Measurements from ENCODE around the gene MELK.

The MELK gene

DNA sequence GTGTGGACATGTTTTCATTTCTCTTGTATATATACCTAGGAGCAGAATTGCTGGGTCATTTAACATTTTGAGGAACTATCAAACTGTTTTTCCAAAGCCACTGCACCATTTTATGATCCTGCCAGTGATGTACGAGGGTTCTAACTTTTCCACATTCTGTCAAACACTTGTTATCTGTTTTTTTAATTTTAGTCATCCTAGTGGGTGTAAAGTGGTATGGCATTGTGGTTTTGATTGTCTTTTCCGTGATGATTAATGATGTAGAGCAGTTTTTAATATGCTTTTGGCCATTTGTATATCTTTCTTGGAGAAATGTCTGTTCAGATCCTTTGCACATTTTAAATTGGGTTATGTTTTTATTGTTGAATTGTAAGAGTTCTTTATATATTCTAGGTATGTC, 107.0 kb downstream of the MELK start:
- DNase-seq (ENCODE audit: extremely low read depth, low read depth), result no peak
- H3K4me3 ChIP-seq (replicated peaks; ENCODE audit: low read depth, low read length), result no peak overlapping the region
- no peak for TF ChIP-seq CTCF (IDR thresholded peaks at IDR 0.05; ENCODE audit: low read depth, low read length, missing control alignments)

DNA sequence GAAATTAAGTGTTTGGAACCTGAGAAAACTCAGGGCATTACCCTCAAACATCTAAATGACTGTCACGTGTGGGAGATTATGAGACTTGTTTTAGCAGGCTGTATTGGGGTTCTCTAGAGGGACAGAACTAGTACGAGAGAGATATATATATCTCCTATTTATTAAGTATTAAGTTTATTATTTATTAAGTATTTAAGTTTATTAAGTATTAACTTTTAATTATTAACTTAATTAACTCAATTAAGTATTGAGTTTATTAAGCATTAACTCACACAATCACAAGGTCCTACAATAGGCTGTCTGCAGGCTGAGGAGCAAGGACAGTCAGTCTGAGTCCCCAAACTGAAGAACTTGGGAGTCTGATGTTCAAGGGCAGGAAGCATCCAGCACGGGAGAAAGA, 113.8 kb downstream of the MELK start:
- no peak for TF ChIP-seq CTCF (IDR thresholded peaks at IDR 0.05; ENCODE audit: low read depth, low read length, missing control alignments)
- no peak for DNase-seq (ENCODE audit: extremely low read depth, low read depth)
- no peak overlapping the region for H3K4me3 ChIP-seq (replicated peaks; ENCODE audit: low read depth, low read length)

DNA sequence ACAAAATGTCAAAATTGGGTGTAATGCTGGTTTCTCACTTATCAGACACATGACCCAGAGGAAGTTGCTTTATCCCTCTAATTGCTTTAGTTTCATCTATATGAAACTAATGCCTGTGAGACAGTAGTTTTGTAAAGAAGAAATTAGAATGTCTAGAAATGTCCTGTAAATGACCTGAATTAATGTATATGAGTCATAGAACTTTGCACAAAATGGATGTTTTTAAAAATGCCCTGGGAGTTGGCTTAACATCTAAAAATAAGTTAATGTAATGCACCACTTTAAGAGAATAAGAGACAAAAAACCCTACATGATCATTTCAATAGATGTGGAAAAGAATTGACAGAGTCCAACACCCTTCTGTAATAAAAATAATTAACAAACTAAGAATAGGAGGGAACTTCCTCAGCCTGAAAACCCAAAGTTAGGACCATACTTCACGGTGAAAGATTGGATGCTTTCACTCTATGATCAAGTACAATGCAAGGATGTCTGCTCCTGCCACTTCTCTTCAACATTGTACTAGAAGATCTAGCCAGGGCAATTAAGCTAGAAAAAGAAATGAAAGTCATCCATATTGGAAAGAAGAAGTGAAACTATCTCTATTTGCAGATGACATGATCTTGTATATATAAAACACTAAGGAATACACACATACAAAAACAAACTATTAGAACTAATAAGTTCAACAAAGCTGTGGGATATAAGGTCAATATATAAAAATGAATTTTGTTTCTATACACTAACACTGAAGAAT, 117.9 kb downstream of the MELK start:
- DNase-seq (ENCODE audit: extremely low read depth, low read depth), result no peak
- TF ChIP-seq CTCF (IDR thresholded peaks at IDR 0.05; ENCODE audit: low read depth, low read length, missing control alignments), result no peak

DNA sequence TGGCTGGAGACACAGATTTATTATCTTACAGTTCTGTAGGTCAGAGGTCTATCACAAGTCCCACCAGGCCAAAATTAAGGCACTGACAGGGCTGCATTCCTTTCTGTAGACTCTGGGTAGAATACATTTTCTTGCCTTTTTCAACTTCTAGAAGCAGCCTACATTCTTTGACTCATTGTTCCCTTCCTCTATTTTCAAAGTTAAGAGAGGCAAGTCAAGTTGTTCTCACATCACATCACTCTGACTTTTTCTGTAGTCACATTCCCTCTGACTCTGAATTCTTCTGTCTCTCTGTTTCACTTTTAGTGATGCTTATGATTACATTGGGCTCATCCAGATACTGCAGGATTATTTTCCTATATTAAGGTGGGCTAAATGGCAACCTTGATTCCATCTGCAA, 119.0 kb downstream of the MELK start:
- no peak for DNase-seq (ENCODE audit: extremely low read depth, low read depth)
- no peak for TF ChIP-seq CTCF (IDR thresholded peaks at IDR 0.05; ENCODE audit: low read depth, low read length, missing control alignments)
- H3K4me3 ChIP-seq (replicated peaks; ENCODE audit: low read depth, low read length), result no peak overlapping the region

More for the DNA sequence above, 117.9 kb downstream of the MELK start:
- no peak overlapping the region for H3K4me3 ChIP-seq (replicated peaks; ENCODE audit: low read depth, low read length)

- H3K4me3 ChIP-seq (replicated peaks; ENCODE audit: low read depth, low read length), result no peak overlapping the region
- no peak for TF ChIP-seq CTCF (IDR thresholded peaks at IDR 0.05; ENCODE audit: low read depth, low read length, missing control alignments)
- no peak for DNase-seq (ENCODE audit: extremely low read depth, low read depth)
Measured at GRCh38 chr9:36698984-36699383, 126.3 kb downstream of the MELK start.

DNA sequence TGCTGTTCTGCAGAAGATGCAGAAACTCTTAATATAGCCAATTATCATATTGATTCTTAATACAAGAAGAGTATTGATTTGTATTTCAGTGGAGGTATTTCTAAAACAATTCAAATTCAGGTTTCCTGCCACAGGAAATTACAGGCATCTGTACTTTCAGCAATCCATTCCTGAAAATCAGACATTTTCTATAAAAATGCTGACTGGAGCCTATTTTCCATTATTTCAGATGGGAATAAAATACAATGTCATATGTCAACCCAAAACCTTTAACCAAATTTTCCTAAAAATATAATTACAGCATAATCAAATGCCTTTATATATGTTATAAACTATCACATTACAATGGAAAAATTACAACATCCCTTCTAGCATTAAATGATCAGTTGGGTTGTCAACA, 131.5 kb downstream of the MELK start:
- DNase-seq (ENCODE audit: extremely low read depth, low read depth), result no peak
- no peak for TF ChIP-seq CTCF (IDR thresholded peaks at IDR 0.05; ENCODE audit: low read depth, low read length, missing control alignments)
- H3K4me3 ChIP-seq (replicated peaks; ENCODE audit: low read depth, low read length), result no peak overlapping the region
